K562 (cell line): Measurements from ENCODE around the gene METTL8. TPM values are rescaled to one million over a fixed set of nuclear protein-coding genes. Genes with fewer than 3 reads are reported as not detected.
A peak's percentile ranks its signal among the peaks of the same experiment; 100 is the strongest.

Source experiments
- CHD1 ChIP-seq: fragments of 200-600 bp; sonication (generic); IDR thresholded peaks from one replicate; pipeline ENCODE4 v1.6.1; 2012; ENCODE audit warnings: mild to moderate bottlenecking, moderate library complexity, low read length, inconsistent platforms
- FIP1L1 ChIP-seq: fragments of 200-400 bp; formaldehyde crosslinking; IDR thresholded peaks from 2 replicates; pipeline ENCODE4 v1.6.1; 2018; ENCODE audit warnings: mild to moderate bottlenecking, low read depth, low read length; ENCODE audit not compliant: poor library complexity, severe bottlenecking
- FOXA3 ChIP-seq, 2 experiments: fragments of 450-650 bp in 1 of 2; sonication (generic) in 1 of 2; formaldehyde crosslinking; IDR thresholded peaks in 1 of 2; conservative IDR thresholded peaks in 1 of 2; 2 replicates each; pipeline versions ENCODE4 v1.4.0 to v1.8.0; 2020 to 2022; ENCODE audit warnings: mild to moderate bottlenecking in 2 of 2, missing genetic modification reagents in 1 of 2
- FOXJ2 ChIP-seq: fragments of 200-800 bp; sonication (Bioruptor generic); IDR thresholded peaks from 2 replicates; pipeline ENCODE4 v1.6.1; 2016; ENCODE audit warnings: missing genetic modification characterization, missing compliant biosample characterization
- GTF2A2 ChIP-seq: IDR thresholded peaks from 2 replicates; pipeline ENCODE4 v1.6.1; 2016; ENCODE audit warnings: mild to moderate bottlenecking, missing genetic modification characterization, missing compliant biosample characterization
- GTF2B ChIP-seq: IDR thresholded peaks from 2 replicates; pipeline ENCODE4 v1.6.1; 2011; ENCODE audit not compliant: insufficient read length; ENCODE audit errors: extremely low read depth
- HLTF ChIP-seq: fragments of 450-650 bp; IDR thresholded peaks from 2 replicates; pipeline ENCODE4 v1.6.1; 2016
- NFATC3 ChIP-seq: fragments of 450-650 bp; IDR thresholded peaks from 2 replicates; pipeline ENCODE4 v1.6.1; 2017; ENCODE audit warnings: mild to moderate bottlenecking
- NUFIP1 ChIP-seq: fragments of 450-650 bp; IDR thresholded peaks from 2 replicates; pipeline ENCODE4 v1.6.1; 2018; ENCODE audit not compliant: partially characterized antibody
- PATZ1 ChIP-seq: fragments of 250-450 bp; sonication (Bioruptor Pico); IDR thresholded peaks from 2 replicates; pipeline ENCODE4 v1.5.0; 2020; ENCODE audit warnings: mild to moderate bottlenecking, borderline replicate concordance
- RAD21 ChIP-seq, 2 experiments: fragments of 250-450 bp in 1 of 2; fragments of 450-650 bp in 1 of 2; sonication (Bioruptor Pico) in 1 of 2; formaldehyde crosslinking in 1 of 2; IDR thresholded peaks in 1 of 2; conservative IDR thresholded peaks in 1 of 2; 2 replicates each; pipeline versions ENCODE4 v1.4.0 to v1.8.0; 2020 to 2022; ENCODE audit warnings: mild to moderate bottlenecking in 2 of 2, moderate library complexity in 1 of 2
- RBM15 ChIP-seq: fragments of 200-400 bp; formaldehyde crosslinking; IDR thresholded peaks from 2 replicates; pipeline ENCODE4 v1.6.1; 2018; ENCODE audit warnings: mild to moderate bottlenecking, low read length, moderate library complexity; ENCODE audit not compliant: insufficient read depth
- TBP ChIP-seq: optimal IDR thresholded peaks from 2 replicates; pipeline ENCODE3; 2011; ENCODE audit warnings: low read depth, low read length, improper control_type of control experiment
- TFAM ChIP-seq: fragments of 250-450 bp; sonication (Bioruptor Pico); conservative IDR thresholded peaks from 2 replicates; pipeline ENCODE4 v1.5.0; 2021; ENCODE audit warnings: mild to moderate bottlenecking, moderate library complexity
- ZNF224 ChIP-seq: sonication (generic); formaldehyde crosslinking; IDR thresholded peaks from 2 replicates; pipeline ENCODE4 v1.8.0; 2022; ENCODE audit warnings: mild to moderate bottlenecking, missing genetic modification reagents
- ZNF239 ChIP-seq: fragments of 250-450 bp; sonication (Bioruptor Pico); IDR thresholded peaks from 2 replicates; pipeline ENCODE4 v1.4.0; 2020; ENCODE audit warnings: mild to moderate bottlenecking
- polyA plus RNA-seq, 8 experiments: library from polyadenylated mRNA; depleted of rRNA in 4 of 8; stranded (reverse) in 5 of 8; unstranded in 3 of 8; fragments of >200 nt; fragmentation: Nextera tagmentation in 2 of 8; fragmentation: Illumina TruSeq in 1 of 8; extraction: Ambion mirVana in 2 of 8; extraction: Trizol in 1 of 8; gene quantifications; 2 replicates each; pipeline versions ENCODE4 v1.2.1 to v1.2.3, GENCODE V29; 2011 to 2014; ENCODE audit warnings: inconsistent platforms in 1 of 8, missing spikeins in 1 of 8
- total RNA-seq, 7 experiments: library from RNA; depleted of rRNA in 6 of 7; stranded (reverse); fragments of >200 nt in 6 of 7; fragmentation: Illumina TruSeq in 2 of 7; extraction: Trizol in 2 of 7; gene quantifications; 2 replicates each; pipeline versions ENCODE4 v1.2.1 to v1.2.3, GENCODE V29; 2011 to 2021; ENCODE audit warnings: low replicate concordance in 1 of 7
- TF ChIP-seq, protein P1 (sequence below): sonication (generic); formaldehyde crosslinking; IDR thresholded peaks from 2 replicates; pipeline ENCODE4 v1.8.0; 2023; ENCODE audit warnings: mild to moderate bottlenecking, missing genetic modification reagents
- TF ChIP-seq, protein P2 (sequence below): fragments of 450-650 bp; IDR thresholded peaks from 2 replicates; pipeline ENCODE4 v1.6.1; 2017; ENCODE audit warnings: antibody characterized with exemption, mild to moderate bottlenecking

Gene METTL8
- total and polyA plus RNA-seq, 9 of the 15 experiments (the other 6 are each of a cell fraction or from before 2014, with no cell fraction given) = 12.9 to 52.6 (median 33.7) TPM

- TF ChIP-seq, protein P1, sequence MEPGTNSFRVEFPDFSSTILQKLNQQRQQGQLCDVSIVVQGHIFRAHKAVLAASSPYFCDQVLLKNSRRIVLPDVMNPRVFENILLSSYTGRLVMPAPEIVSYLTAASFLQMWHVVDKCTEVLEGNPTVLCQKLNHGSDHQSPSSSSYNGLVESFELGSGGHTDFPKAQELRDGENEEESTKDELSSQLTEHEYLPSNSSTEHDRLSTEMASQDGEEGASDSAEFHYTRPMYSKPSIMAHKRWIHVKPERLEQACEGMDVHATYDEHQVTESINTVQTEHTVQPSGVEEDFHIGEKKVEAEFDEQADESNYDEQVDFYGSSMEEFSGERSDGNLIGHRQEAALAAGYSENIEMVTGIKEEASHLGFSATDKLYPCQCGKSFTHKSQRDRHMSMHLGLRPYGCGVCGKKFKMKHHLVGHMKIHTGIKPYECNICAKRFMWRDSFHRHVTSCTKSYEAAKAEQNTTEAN (CRISPR knock-in tag) = no peak; the same call in none of the 2 replicates
- TF ChIP-seq HLTF = peak; percentile 35; the same call in 1 of the 2 replicates
- TF ChIP-seq FOXA3 (CRISPR knock-in tag; conservative IDR thresholded peaks at IDR 0.05 in 1 of 2, IDR thresholded peaks at IDR 0.05 in 1 of 2) = peak in 1 of 2 experiments; percentile 78; a peak in 1 of 4 replicates
- no peak for TF ChIP-seq RBM15
- TF ChIP-seq FOXJ2 (tag) = peak; percentile 36; the same call in 1 of the 2 replicates
- no peak for TF ChIP-seq ZNF239 (CRISPR knock-in tag)
- TF ChIP-seq PATZ1 (CRISPR knock-in tag) = no peak
- peak; percentile 99 for TF ChIP-seq FIP1L1
- TF ChIP-seq, protein P2, sequence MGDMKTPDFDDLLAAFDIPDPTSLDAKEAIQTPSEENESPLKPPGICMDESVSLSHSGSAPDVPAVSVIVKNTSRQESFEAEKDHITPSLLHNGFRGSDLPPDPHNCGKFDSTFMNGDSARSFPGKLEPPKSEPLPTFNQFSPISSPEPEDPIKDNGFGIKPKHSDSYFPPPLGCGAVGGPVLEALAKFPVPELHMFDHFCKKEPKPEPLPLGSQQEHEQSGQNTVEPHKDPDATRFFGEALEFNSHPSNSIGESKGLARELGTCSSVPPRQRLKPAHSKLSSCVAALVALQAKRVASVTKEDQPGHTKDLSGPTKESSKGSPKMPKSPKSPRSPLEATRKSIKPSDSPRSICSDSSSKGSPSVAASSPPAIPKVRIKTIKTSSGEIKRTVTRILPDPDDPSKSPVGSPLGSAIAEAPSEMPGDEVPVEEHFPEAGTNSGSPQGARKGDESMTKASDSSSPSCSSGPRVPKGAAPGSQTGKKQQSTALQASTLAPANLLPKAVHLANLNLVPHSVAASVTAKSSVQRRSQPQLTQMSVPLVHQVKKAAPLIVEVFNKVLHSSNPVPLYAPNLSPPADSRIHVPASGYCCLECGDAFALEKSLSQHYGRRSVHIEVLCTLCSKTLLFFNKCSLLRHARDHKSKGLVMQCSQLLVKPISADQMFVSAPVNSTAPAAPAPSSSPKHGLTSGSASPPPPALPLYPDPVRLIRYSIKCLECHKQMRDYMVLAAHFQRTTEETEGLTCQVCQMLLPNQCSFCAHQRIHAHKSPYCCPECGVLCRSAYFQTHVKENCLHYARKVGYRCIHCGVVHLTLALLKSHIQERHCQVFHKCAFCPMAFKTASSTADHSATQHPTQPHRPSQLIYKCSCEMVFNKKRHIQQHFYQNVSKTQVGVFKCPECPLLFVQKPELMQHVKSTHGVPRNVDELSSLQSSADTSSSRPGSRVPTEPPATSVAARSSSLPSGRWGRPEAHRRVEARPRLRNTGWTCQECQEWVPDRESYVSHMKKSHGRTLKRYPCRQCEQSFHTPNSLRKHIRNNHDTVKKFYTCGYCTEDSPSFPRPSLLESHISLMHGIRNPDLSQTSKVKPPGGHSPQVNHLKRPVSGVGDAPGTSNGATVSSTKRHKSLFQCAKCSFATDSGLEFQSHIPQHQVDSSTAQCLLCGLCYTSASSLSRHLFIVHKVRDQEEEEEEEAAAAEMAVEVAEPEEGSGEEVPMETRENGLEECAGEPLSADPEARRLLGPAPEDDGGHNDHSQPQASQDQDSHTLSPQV = 0 out of 2 replicates have a peak, but pooled peaks have one; percentile 33
- TF ChIP-seq CHD1 = peak; percentile 49
- peak; percentile 91 for TF ChIP-seq TBP
- TF ChIP-seq TFAM (CRISPR knock-in tag) = no peak
- TF ChIP-seq RAD21 (CRISPR knock-in tag; conservative IDR thresholded peaks at IDR 0.05 in 1 of 2, IDR thresholded peaks at IDR 0.05 in 1 of 2) = peak in 1 of 2 experiments; percentile 13; a peak in 1 of 4 replicates
- peak; percentile 86 for TF ChIP-seq GTF2A2 (tag)
- TF ChIP-seq ZNF224 (CRISPR knock-in tag) = no peak
- TF ChIP-seq NFATC3 = no peak
- TF ChIP-seq GTF2B = no peak
- no peak for TF ChIP-seq NUFIP1
These were observed 511 bp upstream of the METTL8 start, which contains the start of gene DCAF17 (continued) for GRCh38 chr2:171434013-171434989.
